ENCODE data around the gene IL13.

GRCh38 chr5:132637241-132637640 lies 20.7 kb upstream of the IL13 start:
- TF ChIP-seq, protein P1, sequence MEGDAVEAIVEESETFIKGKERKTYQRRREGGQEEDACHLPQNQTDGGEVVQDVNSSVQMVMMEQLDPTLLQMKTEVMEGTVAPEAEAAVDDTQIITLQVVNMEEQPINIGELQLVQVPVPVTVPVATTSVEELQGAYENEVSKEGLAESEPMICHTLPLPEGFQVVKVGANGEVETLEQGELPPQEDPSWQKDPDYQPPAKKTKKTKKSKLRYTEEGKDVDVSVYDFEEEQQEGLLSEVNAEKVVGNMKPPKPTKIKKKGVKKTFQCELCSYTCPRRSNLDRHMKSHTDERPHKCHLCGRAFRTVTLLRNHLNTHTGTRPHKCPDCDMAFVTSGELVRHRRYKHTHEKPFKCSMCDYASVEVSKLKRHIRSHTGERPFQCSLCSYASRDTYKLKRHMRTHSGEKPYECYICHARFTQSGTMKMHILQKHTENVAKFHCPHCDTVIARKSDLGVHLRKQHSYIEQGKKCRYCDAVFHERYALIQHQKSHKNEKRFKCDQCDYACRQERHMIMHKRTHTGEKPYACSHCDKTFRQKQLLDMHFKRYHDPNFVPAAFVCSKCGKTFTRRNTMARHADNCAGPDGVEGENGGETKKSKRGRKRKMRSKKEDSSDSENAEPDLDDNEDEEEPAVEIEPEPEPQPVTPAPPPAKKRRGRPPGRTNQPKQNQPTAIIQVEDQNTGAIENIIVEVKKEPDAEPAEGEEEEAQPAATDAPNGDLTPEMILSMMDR (IDR thresholded peaks at IDR 0.05), result no peak
- TF ChIP-seq POLR2A (IDR thresholded peaks at IDR 0.05) (no peak), POLR2AphosphoS5 (IDR thresholded peaks at IDR 0.05) (no peak)

Measured in sigmoid colon (tissue), 4 donors.